HG03103 (cell line): ENCODE measurements around the gene NRP1.

Experiments
- ATAC-seq: cut with Tn5 transposase; IDR thresholded peaks from one replicate; pipeline ENCODE4 v1.9.1; 2021; ENCODE audit warnings: low read depth; ENCODE audit not compliant: unreplicated experiment

Gene NRP1

DNA sequence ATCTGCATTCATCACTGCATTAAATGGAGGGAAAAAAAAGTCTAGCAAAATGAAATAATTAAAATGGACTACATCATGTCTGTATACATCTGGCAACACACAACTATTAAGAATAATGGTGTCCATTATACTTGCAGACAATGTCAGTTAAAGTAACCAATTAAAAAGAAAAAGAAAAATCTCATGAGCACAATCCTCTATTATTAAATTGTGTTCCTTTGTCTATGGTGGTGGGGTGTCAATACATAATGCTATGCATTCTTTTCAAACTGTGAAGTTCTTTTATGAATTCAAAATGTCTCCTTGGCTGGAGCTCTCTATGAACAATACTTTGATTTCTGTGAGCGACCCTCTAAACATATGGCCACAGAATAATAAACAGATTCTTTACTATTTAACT is 63.5 kb downstream of the NRP1 start:
- no peak for ATAC-seq

DNA sequence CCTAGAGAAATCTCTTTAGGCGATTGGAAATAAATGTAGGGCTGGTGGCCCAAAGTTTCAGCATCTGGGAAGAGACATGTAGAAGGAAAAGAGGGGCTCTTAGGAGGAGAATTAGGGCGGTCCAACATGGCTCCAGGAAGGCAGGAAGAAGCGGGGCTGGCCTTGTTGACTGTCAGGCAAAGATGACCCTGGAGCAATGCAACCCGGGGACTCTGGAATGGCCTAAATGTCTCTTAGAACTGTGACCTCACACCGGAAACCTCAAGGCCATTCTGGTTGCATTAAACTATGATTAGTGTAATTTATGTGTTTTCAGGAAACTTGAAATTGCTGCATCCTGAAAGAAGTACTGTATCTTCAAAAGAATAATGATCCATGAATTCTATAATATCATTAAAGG is 66.8 kb downstream of the NRP1 start:
- ATAC-seq, result no peak

DNA sequence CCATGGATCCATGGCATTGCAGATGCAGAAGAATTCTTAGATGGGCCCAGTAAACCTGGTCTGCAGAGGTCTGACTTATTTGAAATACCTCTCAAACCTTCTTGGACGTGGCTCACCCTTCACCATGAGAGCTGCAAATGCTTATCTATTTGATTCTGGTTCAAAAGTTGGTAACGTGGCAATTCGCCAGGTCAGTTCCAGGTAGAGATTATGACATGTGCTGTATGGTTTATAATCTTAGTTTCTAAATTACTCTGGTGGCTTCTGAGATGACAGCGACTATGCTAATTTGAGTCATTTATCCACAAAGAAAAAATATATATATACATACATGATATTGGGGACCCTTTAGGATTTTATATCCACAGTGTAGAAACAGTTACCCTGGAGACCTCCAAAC is 68.8 kb downstream of the NRP1 start:
- no peak for ATAC-seq

DNA sequence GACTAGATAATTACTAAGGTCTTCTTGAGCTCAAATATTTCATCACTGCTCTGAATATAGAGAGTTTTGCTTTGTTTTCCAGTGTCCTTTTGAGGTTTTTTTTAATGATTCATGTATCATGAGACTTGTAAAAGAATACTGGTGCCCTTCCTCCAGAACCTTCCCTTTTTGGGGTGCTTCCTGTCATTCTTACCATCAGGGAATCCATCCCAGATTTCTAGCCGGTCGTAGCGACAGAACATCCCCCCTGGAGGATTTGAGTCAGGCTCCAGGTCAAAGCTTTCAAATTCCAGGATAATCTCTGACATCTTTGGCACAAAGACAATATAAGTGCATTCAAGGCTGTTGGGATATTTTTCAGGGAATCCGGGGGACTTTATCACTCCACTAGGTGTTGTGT is 71.0 kb downstream of the NRP1 start:
- no peak for ATAC-seq

DNA sequence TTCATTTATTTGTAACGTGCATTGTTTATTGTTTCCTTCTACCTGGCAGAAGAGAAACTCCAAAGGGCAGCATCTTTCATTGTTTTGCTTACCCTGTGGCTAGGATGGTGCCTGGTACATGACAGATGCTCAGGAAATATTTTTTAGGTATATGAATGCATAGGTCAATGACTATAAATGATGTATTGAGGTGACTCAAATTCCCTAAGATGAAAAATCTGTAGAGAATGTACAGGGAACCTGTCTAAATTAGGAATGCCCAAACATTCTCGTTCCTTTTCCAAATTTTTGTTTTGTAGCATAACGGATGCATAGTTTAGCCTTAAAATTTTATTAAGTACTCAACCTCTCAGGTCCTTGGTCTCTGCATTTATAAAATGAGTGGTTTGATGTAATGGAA is 71.6 kb downstream of the NRP1 start:
- ATAC-seq, result no peak

DNA sequence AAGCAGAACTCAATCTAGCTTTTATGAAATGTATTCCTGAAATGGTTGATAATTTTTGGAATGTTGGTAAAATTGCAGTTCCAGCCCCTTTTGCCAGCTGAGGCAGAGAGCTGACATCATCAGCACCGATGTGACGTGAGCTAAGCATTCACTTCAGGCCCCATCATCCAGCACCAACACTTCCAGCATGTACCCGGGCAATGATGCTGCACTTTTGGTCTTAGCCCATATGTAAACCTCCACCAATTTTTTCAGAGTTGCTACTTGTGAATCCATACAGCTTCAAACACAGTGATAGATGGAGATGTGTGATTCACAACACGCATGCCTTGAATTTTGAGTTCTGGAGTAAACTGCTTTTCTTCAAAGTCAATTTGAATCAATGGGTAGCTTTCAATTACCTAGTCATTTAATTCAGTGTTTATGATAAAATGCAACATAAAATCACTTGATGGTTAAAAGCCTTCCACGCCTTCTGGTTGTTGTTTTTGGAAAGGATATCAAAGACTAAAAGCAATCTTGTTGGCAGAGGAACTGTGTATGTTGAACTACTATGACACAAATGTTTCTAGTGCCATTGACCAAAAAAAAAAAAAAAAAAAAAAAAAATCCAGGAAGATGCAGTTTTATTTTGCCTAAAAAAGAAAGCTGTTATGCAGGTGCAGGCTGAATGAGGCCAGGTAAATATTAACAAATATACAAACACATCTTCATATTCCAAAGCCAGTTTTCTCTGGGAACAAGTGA is 73.9 kb downstream of the NRP1 start:
- ATAC-seq, result no peak

DNA sequence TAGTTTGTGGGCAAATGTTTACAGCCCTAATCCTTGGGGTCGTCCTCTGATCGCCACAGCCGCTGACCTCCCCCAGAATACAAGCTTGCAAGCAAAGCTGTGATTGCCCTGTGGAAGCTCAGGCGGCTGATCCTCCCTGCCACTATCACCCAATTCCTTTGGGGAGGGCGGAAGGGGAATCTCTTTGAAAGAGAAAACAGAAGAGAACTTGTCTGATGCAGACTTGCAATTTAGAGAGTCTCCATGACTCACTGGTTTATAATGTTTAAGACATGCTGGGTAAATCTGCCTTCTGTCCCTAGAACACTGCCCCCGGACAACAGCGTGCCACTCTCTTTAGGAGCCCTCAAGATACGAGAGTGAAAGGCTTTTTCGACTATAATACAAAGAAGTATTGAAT is 75.5 kb downstream of the NRP1 start:
- no peak for ATAC-seq

DNA sequence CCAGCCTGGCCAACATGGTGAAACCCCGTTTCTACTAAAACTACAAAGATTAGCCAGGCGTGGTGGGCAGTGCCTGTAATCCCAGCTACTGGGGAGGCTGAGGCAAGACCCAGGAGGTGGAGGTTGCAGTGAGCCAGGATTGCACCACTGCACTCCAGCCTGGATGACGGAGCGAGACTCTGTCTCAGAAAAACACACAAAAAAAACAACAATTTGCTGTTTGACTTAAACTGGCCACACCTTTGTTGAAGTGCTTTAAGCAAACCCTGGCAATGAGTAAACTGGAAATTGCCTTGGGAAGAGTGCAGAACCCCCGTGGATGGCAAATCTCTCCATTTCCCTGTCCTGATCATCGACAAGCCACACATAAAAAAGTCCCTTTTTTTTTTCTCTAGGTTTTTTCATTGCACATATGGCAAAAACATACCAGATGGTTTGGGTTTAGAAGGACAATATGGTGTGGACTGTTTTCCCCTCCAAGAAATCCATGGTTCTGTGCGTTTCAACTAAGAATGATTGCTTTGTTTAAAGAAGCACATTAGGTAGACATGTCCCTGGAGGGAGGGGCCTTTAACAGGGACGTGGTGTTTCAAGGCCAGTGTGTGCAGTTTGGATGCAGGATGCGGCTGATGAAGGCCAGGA is 76.9 kb downstream of the NRP1 start:
- ATAC-seq, result no peak

DNA sequence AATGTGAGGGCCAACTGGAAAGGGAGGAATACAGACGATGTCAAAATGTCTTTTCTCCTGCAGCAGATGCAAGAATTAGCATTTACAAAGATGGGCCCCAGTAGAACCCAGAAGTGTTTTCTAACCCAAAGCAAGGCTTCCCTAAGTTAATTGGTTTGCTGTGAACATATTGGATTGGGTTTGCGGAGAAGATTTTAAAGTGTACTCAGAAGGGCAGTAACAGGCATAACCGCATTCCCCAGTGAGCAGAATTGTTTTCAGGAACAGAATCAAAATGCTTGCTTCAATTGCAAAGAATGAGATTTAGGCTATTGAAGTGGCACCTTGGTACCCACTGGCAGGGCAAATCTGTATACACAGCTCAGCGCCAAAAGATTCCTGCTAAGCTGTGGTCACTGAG is 78.0 kb downstream of the NRP1 start:
- no peak for ATAC-seq

DNA sequence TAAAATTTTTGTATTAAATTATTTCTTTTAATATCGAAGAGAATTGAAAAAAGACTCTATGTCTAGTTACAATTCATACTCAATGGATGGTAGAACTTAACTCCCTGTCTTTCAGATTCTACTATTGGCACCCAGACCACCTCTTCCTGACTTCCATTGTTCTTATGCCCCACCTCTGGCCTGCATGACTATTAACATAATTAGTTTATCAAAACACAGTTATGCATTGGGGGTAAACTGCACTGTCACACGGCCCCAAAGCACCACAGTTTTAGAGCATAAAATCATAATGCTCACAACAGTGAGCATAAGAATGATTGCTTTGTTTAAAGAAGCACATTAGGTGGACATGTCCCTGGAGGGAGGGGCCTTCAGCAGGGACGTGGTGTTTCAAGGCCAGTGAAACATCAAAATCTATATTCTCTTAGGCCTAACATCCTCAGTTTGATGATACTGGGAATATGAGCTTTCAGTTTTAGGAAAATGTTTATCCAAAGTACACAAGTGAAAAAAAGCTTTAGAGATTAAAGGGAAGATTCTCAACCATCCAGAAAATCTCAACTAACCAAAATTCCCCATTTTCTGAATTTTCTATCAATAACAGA is 79.8 kb downstream of the NRP1 start:
- ATAC-seq, result no peak

DNA sequence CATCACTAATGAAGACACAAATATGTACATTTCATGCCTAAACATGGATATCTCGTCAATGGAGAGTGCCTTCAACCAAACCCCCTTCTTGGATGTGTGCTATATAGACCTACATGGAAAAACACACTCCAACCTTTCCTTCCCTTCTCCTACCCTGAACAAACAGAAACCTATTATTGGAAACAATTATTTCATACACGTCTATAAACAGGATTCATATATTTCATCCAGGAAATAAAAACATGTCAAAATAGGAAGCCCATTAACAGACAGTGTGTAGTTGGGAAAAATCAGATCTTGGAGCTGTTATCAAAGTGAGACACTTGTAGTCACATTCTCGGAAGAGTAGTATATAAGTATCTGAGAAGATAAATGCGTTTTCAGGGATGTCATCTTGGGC is 81.1 kb downstream of the NRP1 start:
- no peak for ATAC-seq

DNA sequence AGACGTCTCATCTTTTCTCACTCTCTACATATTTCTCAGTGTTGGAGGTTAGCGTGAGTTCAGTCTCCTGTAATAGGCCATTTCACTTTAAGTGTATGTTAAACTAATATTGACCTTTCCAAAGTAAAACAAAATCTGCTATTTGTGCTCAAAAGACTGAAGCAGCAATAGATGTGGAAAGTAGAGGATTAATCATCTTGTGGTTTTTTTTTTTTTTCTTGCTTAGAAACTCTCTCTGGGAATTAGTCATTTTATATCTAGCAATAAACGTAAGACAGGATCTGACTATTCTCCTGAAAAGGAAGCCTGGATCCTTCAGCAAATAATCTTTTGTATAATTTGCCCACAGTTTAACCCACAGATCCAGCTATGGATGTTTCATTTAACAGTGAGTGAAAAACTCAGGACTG is 81.7 kb downstream of the NRP1 start:
- ATAC-seq, result no peak

DNA sequence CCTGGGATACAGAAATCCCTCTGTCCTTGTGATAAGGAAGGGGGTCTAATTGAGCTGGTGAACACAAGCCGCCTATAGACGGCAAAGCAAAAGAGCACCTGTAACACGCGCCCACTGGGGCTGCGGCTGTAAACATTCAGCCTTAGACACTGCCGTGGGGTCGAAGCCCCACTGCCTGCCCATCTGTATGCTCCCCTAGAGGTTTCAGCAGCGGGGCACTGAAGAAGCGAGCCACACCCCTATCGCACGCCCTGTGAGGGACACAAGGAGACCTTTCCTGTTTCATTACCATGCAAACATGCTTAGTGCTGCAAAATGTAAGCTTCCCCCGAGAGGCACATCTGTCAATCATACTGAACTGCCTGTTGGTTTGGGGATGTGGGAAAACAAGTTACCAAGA is 82.1 kb downstream of the NRP1 start:
- no peak for ATAC-seq

DNA sequence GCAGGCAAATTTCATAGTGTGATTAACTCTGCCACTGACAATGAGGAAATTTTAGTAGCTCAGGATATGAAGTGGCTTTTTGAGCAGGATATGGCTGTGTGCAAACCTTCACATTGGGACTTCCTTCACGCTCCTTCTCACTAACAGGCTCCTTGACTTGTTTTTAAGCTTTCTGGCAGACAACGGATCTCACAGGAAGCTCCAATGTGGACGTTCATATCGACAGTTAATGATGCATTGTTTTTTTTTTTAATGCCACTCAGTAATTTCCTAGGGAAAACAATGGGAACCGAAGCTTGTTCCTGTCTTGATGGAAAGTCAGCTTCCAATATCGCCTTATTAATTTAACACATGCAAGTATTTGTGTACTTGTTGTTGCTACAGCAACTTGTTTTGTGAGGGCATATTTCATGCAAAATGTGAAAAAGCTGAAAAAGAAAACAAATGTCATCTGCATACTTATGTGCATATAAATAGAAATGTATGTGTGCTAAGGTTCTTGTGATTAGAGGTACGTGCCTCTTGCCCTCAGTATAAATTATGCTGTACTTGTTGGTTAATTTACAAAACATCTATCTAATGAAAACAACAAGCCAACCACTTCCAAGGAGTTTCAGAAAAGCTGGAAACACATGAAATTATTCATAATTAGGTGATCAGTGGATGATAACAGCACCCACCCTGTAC is 84.7 kb downstream of the NRP1 start:
- no peak for ATAC-seq

DNA sequence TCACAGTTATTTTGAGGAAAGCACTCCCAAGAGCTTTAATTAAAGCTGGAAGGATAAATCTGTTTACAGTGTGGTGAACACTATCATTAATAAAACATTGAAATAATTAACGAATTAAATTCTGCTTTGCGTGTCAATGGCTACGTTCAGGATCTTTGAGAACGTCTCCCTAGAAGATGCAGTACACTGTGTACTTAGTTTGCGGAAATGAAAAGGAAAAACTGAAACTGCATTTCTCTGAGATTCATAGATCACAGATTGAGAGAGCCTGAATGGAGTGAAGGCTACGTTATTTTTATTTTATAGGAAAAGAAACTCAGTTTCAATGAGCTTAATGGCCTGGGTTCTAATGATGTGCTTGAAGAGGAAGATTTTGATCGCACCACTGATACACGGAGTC is 85.3 kb downstream of the NRP1 start:
- no peak for ATAC-seq

DNA sequence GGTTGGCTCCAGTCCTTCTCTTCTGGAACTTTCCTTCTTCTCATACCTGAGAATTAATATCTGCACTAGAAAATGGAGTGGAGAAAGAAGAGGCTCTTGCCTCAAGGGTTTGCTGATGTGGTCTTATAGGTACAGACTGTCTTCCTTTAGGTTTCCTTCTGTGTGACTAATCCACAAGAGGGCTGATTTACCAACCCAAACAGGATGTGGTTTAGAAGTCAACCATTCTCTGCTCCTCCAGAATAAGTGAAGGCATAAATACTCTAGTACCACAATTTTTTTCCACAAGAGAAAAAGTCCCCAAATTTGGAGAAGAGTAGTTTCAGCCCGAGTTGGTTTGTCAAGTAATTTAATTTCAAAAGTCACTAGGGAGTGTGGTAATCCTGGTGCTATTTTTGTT is 85.8 kb downstream of the NRP1 start:
- peak; percentile 54 for ATAC-seq

DNA sequence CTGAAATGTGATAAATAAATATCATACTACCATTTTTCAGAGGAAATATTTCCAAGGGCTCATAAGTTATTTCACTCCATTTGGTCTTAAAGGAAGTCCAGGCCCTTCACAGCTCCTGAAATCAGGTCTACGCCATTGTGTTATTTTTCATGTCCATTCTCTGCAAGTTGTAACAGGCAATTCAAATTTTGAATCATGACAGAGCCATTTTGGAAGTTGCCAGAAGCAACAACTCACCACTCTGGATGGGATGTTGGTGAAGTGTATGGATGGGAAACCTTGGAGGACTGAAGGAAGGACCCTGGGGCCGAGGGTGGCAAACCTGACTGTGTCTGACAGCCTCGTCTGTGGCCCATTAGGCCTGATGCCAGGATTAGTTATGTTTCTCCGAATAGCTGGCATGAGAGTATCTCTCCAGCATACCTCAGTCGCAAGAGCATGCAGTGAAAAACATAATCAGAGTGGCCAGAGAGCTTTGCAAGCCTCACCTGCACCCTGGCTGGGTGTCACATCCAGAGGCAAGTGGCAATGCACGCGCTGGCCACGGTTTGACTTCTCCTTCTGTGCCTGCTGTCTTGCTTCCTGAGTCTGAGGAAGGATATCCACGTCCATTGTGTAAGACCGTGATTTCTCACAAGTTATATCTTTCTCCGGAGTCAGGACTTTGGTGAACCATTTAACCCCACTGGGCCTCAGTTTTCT is 87.1 kb downstream of the NRP1 start:
- ATAC-seq, result no peak

DNA sequence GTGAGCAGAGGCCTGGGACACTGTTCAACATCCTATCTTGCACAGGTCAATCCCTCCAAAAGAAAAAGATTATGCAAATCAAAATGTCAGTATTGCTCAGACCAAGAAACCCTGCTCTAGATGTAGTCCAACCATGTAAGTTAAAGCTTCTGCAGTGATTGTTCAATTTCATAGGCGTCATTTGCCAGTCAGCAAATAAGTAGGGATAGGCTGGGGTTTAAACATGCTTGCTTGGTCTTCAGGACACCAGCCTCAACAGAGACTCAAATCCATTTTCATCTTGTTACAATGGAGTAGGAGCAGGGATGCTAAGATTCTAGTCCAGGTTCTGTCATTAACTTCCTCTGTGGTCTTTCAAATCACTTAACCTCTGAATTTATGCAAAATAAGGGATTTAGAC is 89.1 kb downstream of the NRP1 start:
- ATAC-seq, result no peak

DNA sequence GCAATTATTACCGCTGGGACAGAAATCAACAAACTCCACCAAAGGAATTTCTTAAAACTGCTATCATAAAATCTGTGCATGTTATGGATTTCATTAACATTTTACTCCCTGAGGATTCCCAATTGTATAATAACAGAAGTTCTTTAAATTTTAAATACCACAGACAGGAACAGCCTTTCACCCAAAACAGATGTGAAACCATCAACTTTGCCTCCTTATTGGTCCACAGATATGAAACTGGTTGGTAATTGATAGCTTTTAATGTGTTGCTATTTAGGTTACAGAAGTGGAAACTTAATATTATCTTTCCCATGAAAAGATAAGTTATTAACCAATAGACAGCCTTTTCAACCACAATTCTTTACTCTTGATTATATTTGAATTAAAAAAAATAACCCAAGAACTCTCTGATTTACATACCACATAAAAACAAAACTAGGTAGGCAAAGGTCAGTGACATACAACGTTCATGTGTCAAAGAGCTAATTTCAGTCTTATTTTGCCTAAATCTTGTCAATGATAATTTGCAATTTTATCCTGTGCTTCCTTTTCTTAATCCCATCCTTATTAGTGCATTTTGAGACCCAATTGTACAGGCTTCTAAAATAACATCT is 90.0 kb downstream of the NRP1 start:
- no peak for ATAC-seq

DNA sequence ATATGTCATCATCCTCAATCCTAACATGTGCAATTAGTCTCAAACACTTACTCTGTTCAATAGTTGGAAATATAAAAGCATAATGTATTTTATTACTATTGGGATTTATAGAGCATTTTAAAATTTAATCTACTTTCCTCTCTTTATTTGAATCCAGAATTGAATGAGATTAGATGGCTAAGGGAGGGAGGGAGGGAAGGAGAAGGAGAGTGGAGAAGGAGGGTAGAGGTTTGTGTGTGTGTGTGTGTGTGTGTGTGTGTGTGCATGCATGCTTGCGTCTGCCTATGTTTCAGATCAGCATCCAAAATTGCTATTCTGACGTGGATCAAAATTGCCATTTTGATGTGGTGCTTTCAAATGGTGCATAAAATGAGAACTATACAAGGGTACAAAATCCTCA is 90.8 kb downstream of the NRP1 start:
- ATAC-seq, result no peak

DNA sequence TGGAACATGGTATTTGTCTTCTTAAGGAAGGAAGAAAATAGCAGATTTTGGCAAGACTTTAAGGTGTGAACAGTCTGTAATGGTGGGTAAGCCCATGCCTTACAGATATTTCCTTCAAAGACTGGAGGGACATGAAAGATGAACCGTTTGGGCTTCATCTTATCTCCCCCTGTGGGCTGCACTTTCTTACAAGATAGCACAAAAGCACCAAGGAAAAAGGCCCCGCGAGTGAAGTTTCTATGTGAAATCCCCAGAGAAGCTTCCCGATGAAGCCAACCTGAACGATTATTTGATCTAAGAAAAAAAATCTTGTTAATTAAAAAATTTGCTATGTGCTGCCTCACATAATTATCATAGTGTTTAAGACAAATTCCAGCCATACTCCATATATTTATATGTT is 91.5 kb downstream of the NRP1 start:
- no peak for ATAC-seq
